K562 (cell line): ENCODE data around the gene ZNF782. TPM values are rescaled to one million over a fixed set of nuclear protein-coding genes. Genes with fewer than 3 reads are reported as not detected.

Experiments used
- ATAC-seq: fragments of 200-7000 bp; cut with Tn5 transposase; 3 replicates; pipeline ENCODE4 v1.9.1; 2020; ENCODE audit warnings: moderate library complexity
- Bru-seq: library from RNA; stranded (reverse); fragments of 400-500 nt; gene quantifications from one replicate; lab custom pipeline; 2021; lab: Mats Ljungman, UMichigan
- BruChase-seq, 2 experiments: library from RNA; stranded (reverse); fragments of 400-500 nt; gene quantifications; one replicate each; lab custom pipeline; 2021; lab: Mats Ljungman, UMichigan
- BruUV-seq: library from RNA; stranded (reverse); fragments of 400-500 nt; replicated peaks from 2 replicates; lab custom pipeline; 2021; lab: Mats Ljungman, UMichigan
- CTCF ChIA-PET: fragments of 300-600 bp; formaldehyde crosslinking; extraction: SDS; loops from one replicate; lab custom pipeline; 2021; ENCODE audit warnings: low intra/inter-chr PET ratio; lab: Yijun Ruan, JAX
- POLR2A ChIA-PET: fragments of 300-600, 350-650 bp; sonication (Branson Sonifier 250); formaldehyde crosslinking; extraction: SDS; loops from one replicate; lab custom pipeline; 2021; ENCODE audit warnings: antibody characterized with exemption, inconsistent platforms; lab: Yijun Ruan, JAX
- DNase-seq, 4 experiments: peaks; one replicate each; pipeline versions ENCODE4 v3.0.0 to v3.0.0-alpha.2; 2011 to 2018; ENCODE audit warnings: low spot score in 3 of 4, mixed read lengths in 3 of 4; ENCODE audit errors: extremely low read depth in 1 of 4
- FAIRE-seq: peaks from 2 replicates; lab custom pipeline; 2011; peaks lifted over from hg19 to GRCh38; lab: Jason Lieb, UNC
- H2AFZ ChIP-seq: 2 replicates; pipeline ENCODE4 v1.6.0; 2011; ENCODE audit warnings: low read depth, low read length, control low read depth, inconsistent platforms
- H3K27ac ChIP-seq: fragments of 200-600 bp; 3 replicates; pipeline ENCODE4 v1.8.0; 2011; ENCODE audit warnings: low read depth, mild to moderate bottlenecking, control low read depth, inconsistent platforms, low read length, moderate library complexity, mixed read lengths; ENCODE audit errors: extremely low read depth
- H3K27me3 ChIP-seq, 2 experiments: fragments of 300-600 bp in 1 of 2; 2 replicates in 1 of 2; 3 replicates in 1 of 2; pipeline versions ENCODE4 v1.6.0 to v1.8.0; 2011; ENCODE audit warnings: inconsistent platforms in 2 of 2, low read length in 2 of 2, mild to moderate bottlenecking in 1 of 2, mixed read lengths in 1 of 2, moderate library complexity in 1 of 2; ENCODE audit not compliant: control insufficient read depth in 2 of 2, insufficient read depth in 2 of 2
- H3K36me3 ChIP-seq: fragments of 300-600 bp; 3 replicates; pipeline ENCODE4 v1.8.0; 2011; ENCODE audit warnings: mild to moderate bottlenecking, low read length, inconsistent platforms; ENCODE audit not compliant: control insufficient read depth, insufficient read depth
- H3K4me1 ChIP-seq, 2 experiments: fragments of 200-600 bp in 1 of 2; replicated peaks in 1 of 2; 2 replicates in 1 of 2; 3 replicates in 1 of 2; pipeline versions ENCODE4 v1.5.1 to v1.8.0; 2011; ENCODE audit warnings: inconsistent platforms in 2 of 2, low read length in 2 of 2, mild to moderate bottlenecking in 1 of 2, mixed read lengths in 1 of 2, moderate library complexity in 1 of 2; ENCODE audit not compliant: control insufficient read depth in 2 of 2, insufficient read depth in 2 of 2
- H3K4me2 ChIP-seq: 2 replicates; pipeline ENCODE4 v1.6.1; 2011; ENCODE audit warnings: low read length, control low read depth, inconsistent platforms, mixed read lengths; ENCODE audit not compliant: insufficient read depth
- H3K4me3 ChIP-seq: fragments of 200-600 bp; sonication (generic), shearing (Covaris generic); 2 replicates; pipeline ENCODE4 v1.5.1; 2016; ENCODE audit warnings: control low read depth, inconsistent platforms
- H3K79me2 ChIP-seq: fragments of 200-600 bp; 3 replicates; pipeline ENCODE4 v1.8.0; 2011; ENCODE audit warnings: low read length, inconsistent platforms; ENCODE audit not compliant: control insufficient read depth, insufficient read depth
- H3K9ac ChIP-seq, 2 experiments: 2 replicates each; pipeline versions ENCODE4 v1.6.0 to v1.6.1; 2011; ENCODE audit warnings: low read depth in 2 of 2, low read length in 2 of 2, control low read depth in 1 of 2, inconsistent platforms in 1 of 2, mild to moderate bottlenecking in 1 of 2, mixed read lengths in 1 of 2; ENCODE audit not compliant: insufficient read depth in 1 of 2
- H3K9me1 ChIP-seq: one replicate; pipeline ENCODE4 v1.6.0; 2011; ENCODE audit warnings: inconsistent platforms, mild to moderate bottlenecking, low read length, moderate library complexity; ENCODE audit not compliant: control insufficient read depth, insufficient read depth
- H3K9me3 ChIP-seq: replicated peaks from 2 replicates; pipeline ENCODE4 v1.5.1; 2011; ENCODE audit warnings: low read depth, low read length, inconsistent platforms; ENCODE audit not compliant: control insufficient read depth, insufficient read depth
- H4K20me1 ChIP-seq: replicated peaks from 2 replicates; pipeline ENCODE4 v1.6.1; 2011; ENCODE audit warnings: low read length, inconsistent platforms, mixed read lengths; ENCODE audit not compliant: control insufficient read depth, insufficient read depth
- ARHGAP35 ChIP-seq: fragments of 450-650 bp; IDR thresholded peaks from 2 replicates; pipeline ENCODE4 v1.6.1; 2018; ENCODE audit not compliant: partially characterized antibody
- CREB3L1 ChIP-seq: fragments of 450-650 bp; IDR thresholded peaks from 2 replicates; pipeline ENCODE4 v1.6.1; 2014; ENCODE audit warnings: low read depth, mild to moderate bottlenecking, moderate library complexity, borderline replicate concordance
- GATAD2B ChIP-seq: fragments of 450-650 bp; IDR thresholded peaks from 2 replicates; pipeline ENCODE4 v1.6.1; 2017; ENCODE audit warnings: mild to moderate bottlenecking, borderline replicate concordance
- MNT ChIP-seq, 2 experiments: fragments of 450-650 bp; conservative IDR thresholded peaks; 2 replicates each; pipeline ENCODE4 v1.6.1; 2017; ENCODE audit warnings: mild to moderate bottlenecking in 2 of 2, moderate library complexity in 2 of 2
- NFATC3 ChIP-seq: fragments of 450-650 bp; IDR thresholded peaks from 2 replicates; pipeline ENCODE4 v1.6.1; 2017; ENCODE audit warnings: mild to moderate bottlenecking
- POU5F1 ChIP-seq: fragments of 150-350 bp; IDR thresholded peaks from 2 replicates; pipeline ENCODE4 v1.6.1; 2014; ENCODE audit warnings: borderline replicate concordance, low read length, low read depth, mild to moderate bottlenecking; ENCODE audit not compliant: partially characterized antibody
- RBM22 ChIP-seq: fragments of 200-400 bp; formaldehyde crosslinking; IDR thresholded peaks from 2 replicates; pipeline ENCODE4 v1.6.1; 2018; ENCODE audit warnings: low read length, low read depth; ENCODE audit not compliant: poor library complexity, severe bottlenecking
- RFX7 ChIP-seq: fragments of 250-450 bp; sonication (Bioruptor Pico); IDR thresholded peaks from 2 replicates; pipeline ENCODE4 v1.5.1; 2021; ENCODE audit warnings: mild to moderate bottlenecking
- ZNF324 ChIP-seq: fragments of 250-450 bp; sonication (Bioruptor Pico); IDR thresholded peaks from 2 replicates; pipeline ENCODE4 v1.4.0; 2020; ENCODE audit warnings: mild to moderate bottlenecking
- ZNF644 ChIP-seq: fragments of 200-800 bp; sonication (Bioruptor generic); IDR thresholded peaks from 2 replicates; pipeline ENCODE4 v1.6.1; 2016; ENCODE audit warnings: low read depth, missing genetic modification characterization, missing compliant biosample characterization
- WGBS: fragments of 100-300 bp; shearing (Covaris generic); methylation state at CpG from one replicate; pipeline ENCODE4 v1.1.6; 2016; ENCODE audit warnings: low coverage, mixed read lengths; ENCODE audit not compliant: insufficient coverage; ENCODE audit errors: missing lambda C conversion rate; 5-methylcytosine and 5-hydroxymethylcytosine counted together
- in situ Hi-C: fragments of 300-500 bp; cut with MboI; formaldehyde crosslinking; loops from 4 replicates; pipeline ENCODE4 v1.15.0; 2018; ENCODE audit warnings: inconsistent platforms, mixed read lengths
- intact Hi-C: fragments of 100-400 bp; cut with micrococcal nuclease; formaldehyde crosslinking; loops from 2 replicates; pipeline ENCODE4 v1.14.2; 2022
- long read RNA-seq, 3 experiments: library from polyadenylated mRNA in 2 of 3; library from RNA in 1 of 3; unstranded in 2 of 3; stranded (forward) in 1 of 3; transcript quantifications; one replicate each; pipeline ENCODE4 v2.0.0, GENCODE V29; 2019 to 2022
- polyA minus RNA-seq, 3 experiments: library from RNA; depleted of rRNA, polyadenylated mRNA; stranded (reverse); fragments of >200 nt; gene quantifications; 2 replicates each; pipeline ENCODE4 v1.2.3, GENCODE V29; 2011
- polyA plus RNA-seq, 8 experiments: library from polyadenylated mRNA; depleted of rRNA in 4 of 8; stranded (reverse) in 5 of 8; unstranded in 3 of 8; fragments of >200 nt; fragmentation: Nextera tagmentation in 2 of 8; fragmentation: Illumina TruSeq in 1 of 8; extraction: Ambion mirVana in 2 of 8; extraction: Trizol in 1 of 8; gene quantifications; 2 replicates each; pipeline versions ENCODE4 v1.2.1 to v1.2.3, GENCODE V29; 2011 to 2014; ENCODE audit warnings: inconsistent platforms in 1 of 8, missing spikeins in 1 of 8
- total RNA-seq, 7 experiments: library from RNA; depleted of rRNA in 6 of 7; stranded (reverse); fragments of >200 nt in 6 of 7; fragmentation: Illumina TruSeq in 2 of 7; extraction: Trizol in 2 of 7; gene quantifications; 2 replicates each; pipeline versions ENCODE4 v1.2.1 to v1.2.3, GENCODE V29; 2011 to 2021; ENCODE audit warnings: low replicate concordance in 1 of 7

The ZNF782 gene
- 4.7 and 25.6 TPM in 2 replicates for total RNA-seq (2011; cell fraction: chromatin; rRNA removed; ENCODE audit: low replicate concordance)
- total RNA-seq (2011; cell fraction: nucleolus; rRNA removed) = 3.8 and 6.7 TPM in 2 replicates
- total RNA-seq (2011; cell fraction: nucleoplasm; rRNA removed) = 7.1 and 7.6 TPM in 2 replicates
- total RNA-seq (2014; rRNA removed) = 4.3 and 5.1 TPM in 2 replicates
- 6.0 and 6.4 TPM in 2 replicates for total RNA-seq (2014; rRNA removed; fragmentation: Illumina TruSeq; extraction: Trizol)
- 7.1 and 8.8 TPM in 2 replicates for total RNA-seq (2015; rRNA removed; fragmentation: Illumina TruSeq; extraction: Trizol)
- total RNA-seq (2021) = 4.5 and 4.9 TPM in 2 replicates
- polyA plus RNA-seq (2011; rRNA removed) = 4.5 and 4.6 TPM in 2 replicates
- polyA plus RNA-seq (2011; cell fraction: cytosol; rRNA removed) = 1.0 and 1.2 TPM in 2 replicates
- polyA plus RNA-seq (2011; cell fraction: nucleus; rRNA removed) = 7.1 and 9.6 TPM in 2 replicates
- 2.4 and 3.2 TPM in 2 replicates for polyA plus RNA-seq (2012)
- polyA plus RNA-seq (2014; fragmentation: Illumina TruSeq; extraction: Trizol) = 3.9 and 4.2 TPM in 2 replicates
- under 1 TPM; 0.38 to 0.55 TPM for polyA plus RNA-seq (2014; fragmentation: Nextera tagmentation; extraction: Ambion mirVana)
- polyA plus RNA-seq (2014; rRNA removed) = 3.2 and 5.3 TPM in 2 replicates
- 7.2 and 12.4 TPM in 2 replicates for polyA minus RNA-seq (2011; rRNA and poly(A)+ RNA removed)
- polyA minus RNA-seq (2011; cell fraction: cytosol; rRNA and poly(A)+ RNA removed) = 1.4 and 3.0 TPM in 2 replicates
- polyA minus RNA-seq (2011; cell fraction: nucleus; rRNA and poly(A)+ RNA removed) = 6.1 and 11.3 TPM in 2 replicates
- Bru-seq, nascent RNA = percentile 73 among the genes with signal in this experiment
- percentile 81 among the genes with signal in this experiment for BruChase-seq, experiment 1, labeled RNA remaining after a 2-hour chase
- BruChase-seq, experiment 2, labeled RNA remaining after a 6-hour chase = percentile 77 among the genes with signal in this experiment
- long read RNA-seq, experiment 1, full-length matches to known transcripts = 5 of 15 reads
- long read RNA-seq, experiment 1, partial matches to known transcripts = 0 of 15 reads
- long read RNA-seq, experiment 1, other reads (novel, unspliced or antisense) = 10 of 15 reads
- long read RNA-seq, experiment 2, partial matches to known transcripts = 0 of 1 reads
- long read RNA-seq, experiment 2, other reads (novel, unspliced or antisense) = 1 of 1 reads
- long read RNA-seq, experiment 3 = 0 reads

- Histone ChIP-seq H3K9me1 (no peaks in the 10 kb centered on the region), H3K9me3 (no peaks in the 10 kb centered on the region), H3K4me3 (peak within 1 kb of the TSS; percentile 70), H3K36me3 (no peaks in the 10 kb centered on the region), H3K27ac (peak within 1 kb of the TSS; percentile 49), H2AFZ (peak within 1 kb of the TSS; percentile 92), H3K4me2 (peak within 1 kb of the TSS; percentile 96), H3K4me1 (peaks cover 15 to 33% of the 10 kb centered on the region in 2 experiments), H3K27me3 (no peaks in the 10 kb centered on the region), H3K79me2 (peaks cover 28% of the 10 kb centered on the region), H3K9ac (peak within 1 kb of the TSS; percentile 67 to 90), H4K20me1 (no peaks in the 10 kb centered on the region)
- DNase-seq (peak; percentile 90 to 95 (median 94)), ATAC-seq (peak; percentile 92), FAIRE-seq (peak; percentile 92)
- intact Hi-C loops (loop anchor here (5.0 to 10.0 kb wide), 3 partner anchors 77 to 381 kb away; partner anchors contain the start of gene ZNF510), in situ Hi-C loops (loop anchor here (10.0 kb wide), 2 partner anchors 561 to 751 kb away; partner anchors contain the start of gene TDRD7)
- BruUV-seq = TSS peak; percentile 70
- ChIA-PET POLR2A (interaction anchor here (0.6 to 1.4 kb wide), 4 partner anchors 9 to 412 kb away, joined by 3 to 6 read pairs (median 3); no protein-coding TSS in a partner anchor), CTCF (no interaction called here)
- under 1% methylated on average over 63 of the region's 67 CpGs for WGBS
- TF ChIP-seq MNT (conservative IDR thresholded peaks at IDR 0.05) (peak in 1 of 2 experiments; percentile 45; a peak in 2 of 4 replicates), NFATC3 (no peak), RFX7 (CRISPR knock-in tag) (no peak), CREB3L1 (0 out of 2 replicates have a peak, but pooled peaks have one; percentile 57), ZNF324 (CRISPR knock-in tag) (no peak), ZNF644 (no peak), POU5F1 (no peak), RBM22 (no peak), ARHGAP35 (no peak), GATAD2B (no peak; the same call in 1 of the 2 replicates)
Measured at GRCh38 chr9:96853781-96854650, at the start of gene ZNF782. ZNF782 (minus strand) TSS chr9:96854514; CDS start chr9:96851961, 2,553 bp downstream.
